GM13976 (cell line): ENCODE results near the gene CPS1.

Source experiments
- DNase-seq: peaks from one replicate; pipeline ENCODE4 v3.0.0; 2012; ENCODE audit warnings: low spot score
- CTCF ChIP-seq: IDR thresholded peaks from 2 replicates; pipeline ENCODE4 v1.5.1; 2012; ENCODE audit warnings: borderline replicate concordance, mild to moderate bottlenecking; ENCODE audit not compliant: insufficient read depth; ENCODE audit errors: extremely low read depth, missing control alignments, control extremely low read depth
- in situ Hi-C: fragments of 300-500 bp; cut with MboI; formaldehyde crosslinking; loops from one replicate; pipeline ENCODE4 v1.12.0; 2022; ENCODE audit warnings: low sequenced_read_pairs, mixed read lengths, inconsistent platforms; ENCODE audit not compliant: unreplicated experiment

Gene CPS1

GRCh38 chr2:210556329-210556980 is at the start of gene CPS1:
Gene CPS1 (plus strand): TSS chr2:210556599. CDS start chr2:210556734, 135 bp downstream.
- no peak for DNase-seq
- TF ChIP-seq CTCF = no peak
- in situ Hi-C loops = no loop called here

GRCh38 chr2:210515911-210516310 is 40.5 kb upstream of the CPS1 start:
- in situ Hi-C loops = no loop called here
- no peak for TF ChIP-seq CTCF
- DNase-seq = no peak

- TF ChIP-seq CTCF = no peak
- no peak for DNase-seq
- in situ Hi-C loops = no loop called here
These were observed 39.1 kb upstream of the CPS1 start for GRCh38 chr2:210517264-210517663.

- no peak for DNase-seq
- no peak for TF ChIP-seq CTCF
- in situ Hi-C loops = no loop called here
These were observed 36.8 kb upstream of the CPS1 start for GRCh38 chr2:210519594-210519993.

- in situ Hi-C loops = no loop called here
- no peak for TF ChIP-seq CTCF
- no peak for DNase-seq
These were observed 34.0 kb upstream of the CPS1 start for GRCh38 chr2:210522399-210522798.

- DNase-seq = no peak
- in situ Hi-C loops = no loop called here
- TF ChIP-seq CTCF = no peak
These were observed 32.6 kb upstream of the CPS1 start for GRCh38 chr2:210523650-210524289.
